ENCODE measurements around the gene SRSF7. TPM values are rescaled to one million over a fixed set of nuclear protein-coding genes. Genes with fewer than 3 reads are reported as not detected.

SRSF7 gene
- total RNA-seq, 4 donors from 2014 or later, result 60.8 to 135 (median 86.2) TPM

DNA sequence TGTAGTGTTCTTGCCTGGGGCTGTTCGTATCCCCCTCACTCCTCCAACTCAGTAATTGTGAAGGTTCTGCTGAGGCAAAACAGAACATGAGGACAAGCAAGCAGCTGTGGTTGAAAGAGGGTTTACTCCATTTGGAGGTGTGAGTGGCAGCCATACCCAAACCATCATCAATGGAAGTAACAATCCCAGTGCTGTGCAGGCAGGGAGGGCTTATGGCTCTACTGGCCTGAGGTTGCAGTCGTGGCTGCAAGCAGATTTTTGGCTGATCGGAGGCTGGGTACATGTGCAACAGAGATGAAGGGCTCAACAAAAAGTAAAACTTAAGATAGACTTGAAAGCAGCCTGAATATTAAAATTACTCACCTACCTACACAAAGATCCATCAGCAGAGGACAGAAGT, 13.2 kb downstream of the SRSF7 start:
- TF ChIP-seq, protein P1, sequence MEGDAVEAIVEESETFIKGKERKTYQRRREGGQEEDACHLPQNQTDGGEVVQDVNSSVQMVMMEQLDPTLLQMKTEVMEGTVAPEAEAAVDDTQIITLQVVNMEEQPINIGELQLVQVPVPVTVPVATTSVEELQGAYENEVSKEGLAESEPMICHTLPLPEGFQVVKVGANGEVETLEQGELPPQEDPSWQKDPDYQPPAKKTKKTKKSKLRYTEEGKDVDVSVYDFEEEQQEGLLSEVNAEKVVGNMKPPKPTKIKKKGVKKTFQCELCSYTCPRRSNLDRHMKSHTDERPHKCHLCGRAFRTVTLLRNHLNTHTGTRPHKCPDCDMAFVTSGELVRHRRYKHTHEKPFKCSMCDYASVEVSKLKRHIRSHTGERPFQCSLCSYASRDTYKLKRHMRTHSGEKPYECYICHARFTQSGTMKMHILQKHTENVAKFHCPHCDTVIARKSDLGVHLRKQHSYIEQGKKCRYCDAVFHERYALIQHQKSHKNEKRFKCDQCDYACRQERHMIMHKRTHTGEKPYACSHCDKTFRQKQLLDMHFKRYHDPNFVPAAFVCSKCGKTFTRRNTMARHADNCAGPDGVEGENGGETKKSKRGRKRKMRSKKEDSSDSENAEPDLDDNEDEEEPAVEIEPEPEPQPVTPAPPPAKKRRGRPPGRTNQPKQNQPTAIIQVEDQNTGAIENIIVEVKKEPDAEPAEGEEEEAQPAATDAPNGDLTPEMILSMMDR (IDR thresholded peaks at IDR 0.05; ENCODE audit: low read depth), result no peak

DNA sequence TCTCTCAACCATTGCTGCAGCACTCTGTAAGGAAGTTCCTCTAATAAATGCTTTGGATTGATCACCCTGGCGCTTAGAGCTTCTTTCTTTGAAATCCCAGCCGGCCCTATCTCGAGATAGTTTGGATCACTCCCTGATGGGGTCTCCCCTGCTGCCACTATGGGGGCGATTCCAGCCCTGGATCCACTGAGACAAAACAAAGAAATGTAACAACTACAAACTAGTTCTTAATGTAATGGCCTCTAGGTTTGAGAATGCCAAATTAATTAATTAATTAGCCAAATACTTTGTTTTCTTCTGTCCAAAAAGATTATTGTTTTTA, 15.2 kb downstream of the SRSF7 start:
- TF ChIP-seq, protein P1 (IDR thresholded peaks at IDR 0.05; ENCODE audit: low read depth), result no peak

DNA sequence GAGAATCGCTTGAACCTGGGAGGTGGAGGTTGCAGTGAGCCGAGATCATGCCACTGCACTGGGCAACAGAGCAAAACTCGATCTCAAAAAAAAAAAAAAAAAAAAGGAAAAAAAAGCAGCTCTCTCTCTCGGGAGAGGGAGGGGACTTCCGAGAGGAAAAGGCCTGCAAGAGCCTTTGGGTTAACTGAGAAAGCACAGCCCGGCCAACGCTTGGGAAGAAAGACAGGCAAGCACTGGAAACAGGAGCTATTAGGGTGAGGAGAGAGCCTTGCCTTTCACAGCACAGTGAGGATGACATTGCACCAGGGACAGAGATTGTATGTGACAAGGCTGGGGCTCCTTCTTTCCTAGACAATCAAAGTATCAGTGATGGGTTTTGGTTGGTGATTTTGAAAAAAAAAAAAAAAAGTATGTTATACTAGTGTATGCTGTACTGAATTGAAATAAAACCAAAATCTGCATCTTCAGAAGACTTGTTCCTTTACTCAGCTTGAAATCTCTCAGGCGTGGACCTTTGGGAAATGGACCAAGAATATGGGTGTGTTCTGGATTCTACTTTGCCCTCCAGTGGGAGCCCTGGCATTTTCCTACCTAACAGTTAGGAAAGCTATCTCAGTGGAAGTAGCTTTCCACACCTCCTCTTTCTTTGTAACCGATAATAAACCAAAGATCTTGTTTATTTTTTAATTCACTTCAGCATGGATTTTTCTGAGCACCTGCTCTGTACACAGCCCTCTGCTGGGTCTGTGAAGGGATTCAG, 16.7 kb downstream of the SRSF7 start:
- TF ChIP-seq, protein P1 (IDR thresholded peaks at IDR 0.05; ENCODE audit: low read depth), result no peak

DNA sequence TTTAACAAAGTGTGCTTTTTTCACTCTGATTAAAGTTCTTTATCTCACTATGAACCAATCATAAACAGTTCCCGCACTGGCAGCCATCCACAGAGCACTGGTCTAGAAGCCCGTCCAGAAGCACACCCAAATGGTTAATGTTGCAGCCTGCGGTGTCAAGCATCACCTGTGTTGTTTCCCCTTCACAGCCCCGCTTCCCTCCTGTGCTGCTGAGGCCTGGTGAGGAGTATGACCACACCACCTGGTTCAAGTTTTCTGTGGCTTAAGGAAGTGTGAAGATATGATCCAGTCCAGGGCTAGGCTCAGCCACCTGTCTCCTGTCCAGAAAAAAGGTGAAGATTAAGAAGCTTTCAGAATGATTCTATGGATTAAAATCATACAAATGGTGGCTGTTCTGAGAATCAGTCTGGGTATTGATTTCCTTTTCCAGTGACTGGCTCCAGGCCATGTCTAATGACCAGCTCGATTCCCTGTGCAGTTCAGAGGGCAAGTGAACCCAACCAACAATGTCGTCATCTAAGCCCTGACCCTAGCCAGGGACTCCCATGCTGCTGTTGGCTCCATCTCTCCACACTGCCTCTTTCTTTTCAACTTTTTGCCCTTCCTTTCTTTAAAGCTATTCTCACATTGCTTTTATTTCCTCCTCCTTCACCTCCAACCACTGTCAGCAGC, 17.7 kb downstream of the SRSF7 start:
- TF ChIP-seq, protein P1 (IDR thresholded peaks at IDR 0.05; ENCODE audit: low read depth), result no peak

DNA sequence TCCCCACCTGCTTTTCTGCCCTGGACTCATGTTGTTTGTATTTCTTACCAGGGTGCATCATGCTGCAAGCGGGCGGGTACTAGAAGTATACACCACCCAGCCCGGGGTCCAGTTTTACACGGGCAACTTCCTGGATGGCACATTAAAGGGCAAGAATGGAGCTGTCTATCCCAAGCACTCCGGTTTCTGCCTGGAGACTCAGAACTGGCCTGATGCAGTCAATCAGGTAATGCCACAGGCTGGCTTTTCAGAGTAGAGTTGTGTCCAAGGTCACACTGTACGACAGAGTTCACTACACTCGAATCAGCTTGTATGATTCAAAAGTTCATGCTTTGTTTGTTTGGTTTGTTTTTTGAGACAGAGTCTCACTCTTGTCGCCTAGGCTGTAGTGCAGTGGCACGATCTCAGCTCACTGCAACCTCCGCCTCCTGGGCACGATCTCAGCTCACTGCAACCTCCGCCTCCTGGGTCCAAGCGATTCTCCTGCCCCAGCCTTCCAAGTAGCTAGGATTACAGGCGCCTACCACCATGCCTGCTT, 19.4 kb downstream of the SRSF7 start:
- TF ChIP-seq, protein P1 (IDR thresholded peaks at IDR 0.05; ENCODE audit: low read depth), result no peak

GRCh38 chr2:38731090-38731489, 20.1 kb downstream of the SRSF7 start:
- TF ChIP-seq, protein P1 (IDR thresholded peaks at IDR 0.05; ENCODE audit: low read depth), result no peak

DNA sequence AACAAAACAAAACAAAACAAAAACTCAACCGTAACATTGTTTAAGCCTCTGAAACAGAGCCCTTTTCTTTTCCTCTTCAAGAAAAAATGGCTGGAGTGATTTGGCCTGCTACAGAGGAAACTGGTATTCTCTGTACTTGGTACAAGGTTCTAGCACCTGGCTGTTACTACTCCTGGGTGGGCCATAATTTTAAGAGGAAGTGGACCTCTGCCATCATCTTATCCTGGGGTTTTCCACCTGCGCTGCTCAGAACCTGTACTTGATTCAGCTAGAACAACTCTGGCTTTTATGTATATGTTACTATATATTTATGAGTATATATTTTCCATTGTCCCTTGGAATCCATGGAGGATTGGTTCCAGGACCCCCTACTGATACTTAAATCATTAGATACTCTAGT, 22.5 kb downstream of the SRSF7 start:
- TF ChIP-seq, protein P1 (IDR thresholded peaks at IDR 0.05; ENCODE audit: low read depth), result no peak
